ENCODE data around the gene WDR20.
"Not testable (repeated sequence)": the region's sequence is repeated elsewhere in the genome, so short reads cannot be mapped to it uniquely, and the experiment has no call there.

Gene WDR20

DNA sequence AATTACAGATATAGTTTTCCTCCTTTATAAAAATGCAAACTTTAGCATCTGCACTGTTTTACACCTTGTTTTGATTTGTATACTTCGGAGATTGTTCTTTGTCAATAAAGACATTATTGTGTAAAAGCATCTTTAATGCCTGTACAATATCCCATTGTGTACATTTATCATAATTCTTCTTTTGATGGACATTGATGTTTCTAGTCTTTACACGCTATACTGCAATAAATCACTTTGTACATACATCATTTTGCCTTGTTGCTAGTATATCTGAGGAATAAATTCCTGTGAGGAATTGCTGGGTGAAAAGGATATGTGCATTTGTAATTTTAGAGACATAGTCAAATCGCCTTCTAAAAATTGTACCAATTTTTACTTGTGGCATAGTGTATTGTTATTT lies 30.4 kb downstream of the WDR20 start:
- DNase-seq = no peak

- DNase-seq = no peak
Measured at GRCh38 chr14:102171173-102172020, 31.7 kb downstream of the WDR20 start.

- DNase-seq = not testable (repeated sequence)
Measured at GRCh38 chr14:102172021-102172272, 32.2 kb downstream of the WDR20 start.

GRCh38 chr14:102172721-102173120 lies 33.0 kb downstream of the WDR20 start:
- DNase-seq = not testable (repeated sequence)

GRCh38 chr14:102177161-102177560 lies 37.5 kb downstream of the WDR20 start:
- DNase-seq = no peak

DNA sequence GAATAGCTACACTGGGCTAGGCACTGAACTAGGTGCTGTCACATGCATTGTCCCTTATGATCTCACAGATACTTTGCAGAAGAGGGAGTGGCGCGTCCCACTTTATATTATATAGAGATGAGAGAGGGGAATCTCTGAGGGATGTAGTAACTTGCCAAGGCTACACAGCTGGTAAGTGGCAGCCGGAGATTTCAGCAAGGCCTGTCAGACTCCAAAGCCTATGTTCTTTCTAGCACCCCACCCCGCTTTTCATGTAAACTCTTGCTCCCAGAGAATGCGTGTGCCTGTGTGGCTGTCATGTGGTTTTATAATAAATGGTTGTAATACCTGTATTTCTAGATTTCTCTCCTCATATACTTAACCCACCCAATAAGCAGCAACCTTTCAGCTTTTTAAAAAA lies 39.1 kb downstream of the WDR20 start:
- DNase-seq = no peak

GRCh38 chr14:102180248-102180998 lies 40.7 kb downstream of the WDR20 start:
- DNase-seq = no peak

DNA sequence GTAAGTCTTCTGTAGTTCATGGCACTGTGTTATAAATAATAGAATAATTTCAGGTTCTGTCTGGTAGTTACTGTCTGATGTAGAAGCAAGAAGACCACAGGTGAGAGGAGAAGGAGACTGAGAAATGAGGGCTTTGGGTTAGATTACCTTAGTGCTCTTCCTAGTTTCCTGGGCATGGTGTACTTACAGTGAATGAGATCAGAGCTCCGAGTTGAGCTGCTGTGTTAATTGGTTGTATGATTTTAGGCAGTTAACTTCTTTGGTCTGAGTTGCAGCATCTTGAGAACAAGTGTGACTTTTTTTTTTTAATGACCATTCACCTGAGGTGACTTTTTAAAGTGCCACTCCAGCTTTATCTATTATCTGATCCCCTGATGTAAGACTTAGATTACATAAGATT lies 41.5 kb downstream of the WDR20 start:
- no peak for DNase-seq

DNA sequence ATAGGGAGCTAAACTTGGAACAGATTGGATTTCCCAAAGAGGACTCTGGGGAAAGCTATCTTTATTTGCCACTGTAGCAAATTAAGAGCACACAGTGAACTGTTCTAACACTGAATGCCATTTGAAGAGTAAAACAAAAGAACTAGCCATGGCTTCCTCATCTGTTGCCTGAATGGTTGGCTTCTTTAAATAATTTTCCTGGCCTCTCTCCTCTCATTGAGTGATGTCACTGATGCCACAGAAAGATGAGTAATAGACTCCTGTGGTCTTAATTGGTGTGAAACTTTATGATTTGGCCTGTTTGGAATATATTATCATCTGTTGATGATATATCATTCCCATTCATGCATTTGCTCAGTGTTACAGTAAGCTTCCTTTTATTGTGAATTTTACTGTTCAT lies 42.5 kb downstream of the WDR20 start:
- peak in 1 of 51 donors; percentile 44 for DNase-seq

DNA sequence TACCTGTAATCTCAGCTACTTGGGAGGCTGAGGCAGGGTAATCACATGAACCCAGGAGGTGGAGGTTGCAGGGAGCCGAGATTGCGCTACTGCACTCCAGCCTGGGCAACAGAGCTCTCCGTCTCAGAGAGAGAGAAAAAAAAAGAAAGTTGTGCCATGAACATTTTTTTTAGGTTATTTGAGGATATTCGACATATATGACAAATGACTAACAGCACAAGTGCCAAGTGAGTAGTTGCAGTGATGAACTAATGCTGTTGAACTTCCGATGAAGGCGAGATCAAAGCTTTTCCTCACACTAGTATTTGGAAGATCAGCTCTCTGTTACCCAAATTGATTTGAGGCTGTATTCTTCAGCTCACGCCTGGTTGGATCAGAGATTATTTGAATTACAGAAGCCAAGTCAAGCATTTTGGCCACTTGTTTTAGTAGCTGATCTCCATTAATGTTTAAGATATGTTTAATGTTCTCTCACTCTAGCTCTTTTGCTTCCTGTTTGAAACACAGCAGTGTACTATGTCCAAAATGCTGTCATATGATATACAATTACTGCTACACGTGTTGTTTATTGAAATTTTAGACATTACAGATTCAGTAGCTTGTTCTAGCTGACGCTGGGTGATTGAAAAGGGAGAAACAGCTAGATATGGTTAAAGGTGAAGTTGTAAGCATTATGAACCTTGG lies 43.4 kb downstream of the WDR20 start:
- no peak for DNase-seq

GRCh38 chr14:102183886-102184285 lies 44.2 kb downstream of the WDR20 start:
- DNase-seq = no peak

DNA sequence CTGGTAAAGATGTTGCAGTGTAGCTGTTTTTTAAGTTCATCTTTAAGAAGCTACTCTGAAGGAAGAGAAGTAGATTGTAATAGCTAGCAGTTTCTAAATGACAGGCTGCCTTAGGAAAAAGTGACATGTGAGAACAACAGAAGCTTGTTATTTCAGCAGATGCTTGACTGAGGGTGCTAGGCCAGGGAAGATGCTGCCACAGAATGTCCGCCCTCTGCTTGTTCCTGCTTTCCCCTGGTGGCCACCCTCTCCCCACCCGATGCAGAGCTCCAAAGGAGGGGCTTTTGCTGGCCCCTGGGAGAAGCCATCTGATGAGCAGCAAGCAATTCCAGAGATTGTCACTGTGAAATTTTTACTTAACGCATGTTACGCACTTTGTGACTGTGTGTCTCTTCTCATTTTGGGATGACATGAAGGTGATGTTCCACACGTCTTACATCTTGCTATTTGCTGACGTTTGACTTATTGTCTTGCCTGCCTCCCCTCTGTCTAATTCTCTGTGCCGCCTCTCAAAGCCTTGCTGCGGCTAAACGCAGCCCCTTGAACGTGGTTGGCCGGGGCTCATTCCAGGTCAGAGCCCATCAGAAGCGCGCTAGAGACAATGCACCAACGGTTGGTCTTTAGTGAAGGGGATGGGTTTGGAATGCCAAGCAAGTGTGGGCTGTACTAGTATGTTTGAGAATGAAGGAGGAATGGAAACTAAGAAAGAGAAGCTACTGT lies 44.8 kb downstream of the WDR20 start:
- DNase-seq = peak in 12 of 51 donors; percentile 32 to 89 (median 44)

DNA sequence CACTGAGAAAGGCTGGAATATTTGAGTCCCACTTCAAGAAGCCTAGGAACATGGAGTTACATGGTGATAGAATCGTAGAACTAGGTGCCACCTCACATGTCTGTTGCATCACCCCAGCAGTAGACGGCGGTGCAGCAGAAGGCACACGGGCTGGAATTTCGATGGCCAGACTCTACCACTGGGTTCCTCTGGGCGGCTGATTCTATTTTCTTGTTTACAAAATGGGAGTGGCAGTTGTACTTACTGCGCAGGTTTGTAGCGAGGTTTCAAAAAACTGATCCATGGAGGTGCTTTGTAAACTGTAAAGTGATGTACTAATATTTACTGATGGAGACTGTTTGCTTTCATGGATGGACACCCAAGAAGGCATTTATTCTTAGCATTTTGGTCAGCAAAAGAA lies 45.7 kb downstream of the WDR20 start:
- no peak for DNase-seq

DNA sequence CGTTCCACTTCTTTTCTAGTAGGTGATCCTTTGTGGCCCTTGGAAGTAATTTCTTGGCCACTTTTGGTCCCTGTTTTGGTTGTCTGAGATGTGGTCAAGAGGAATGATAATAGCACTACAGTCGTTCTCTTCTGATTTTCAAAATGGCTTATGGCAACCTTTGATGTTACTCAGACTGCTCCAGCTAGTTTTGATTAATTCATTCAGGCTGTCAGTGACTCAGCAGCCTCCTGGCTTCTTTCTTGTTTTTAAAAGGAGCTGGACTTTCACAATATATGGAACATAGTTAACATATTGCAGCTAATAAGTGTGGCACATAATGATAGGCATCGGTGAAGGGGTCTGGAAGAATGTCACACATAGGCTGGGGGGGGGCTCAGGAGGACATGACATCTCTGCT lies 47.3 kb downstream of the WDR20 start:
- no peak for DNase-seq

- peak in 4 of 51 donors; percentile 26 to 44 (median 33) for DNase-seq
Measured at GRCh38 chr14:102187568-102188001, 47.9 kb downstream of the WDR20 start.

- no peak for DNase-seq
Measured at GRCh38 chr14:102188187-102188586, 48.5 kb downstream of the WDR20 start.

DNA sequence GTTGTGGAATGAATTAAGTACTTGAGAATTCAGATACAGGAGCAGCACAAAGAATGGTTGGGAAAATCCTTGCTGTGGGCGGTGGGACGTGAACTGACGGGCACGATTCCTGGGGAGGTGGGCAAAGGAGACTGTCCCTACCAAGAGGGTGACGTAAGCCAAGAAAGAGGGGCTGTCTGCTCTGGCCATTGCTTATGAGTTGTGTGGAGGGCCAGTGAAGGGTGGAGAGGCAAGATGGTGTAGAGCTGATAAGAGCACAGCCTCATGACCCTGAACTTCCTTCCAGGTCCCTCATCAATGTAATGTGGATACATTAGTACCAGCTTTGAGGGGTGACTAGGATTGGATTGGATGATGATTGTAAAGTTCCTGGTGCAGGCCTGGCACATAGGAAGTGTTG lies 50.2 kb downstream of the WDR20 start:
- DNase-seq = no peak

GRCh38 chr14:102192840-102193502 lies 53.3 kb downstream of the WDR20 start:
- DNase-seq = peak in 21 of 51 donors; percentile 31 to 70 (median 53)

DNA sequence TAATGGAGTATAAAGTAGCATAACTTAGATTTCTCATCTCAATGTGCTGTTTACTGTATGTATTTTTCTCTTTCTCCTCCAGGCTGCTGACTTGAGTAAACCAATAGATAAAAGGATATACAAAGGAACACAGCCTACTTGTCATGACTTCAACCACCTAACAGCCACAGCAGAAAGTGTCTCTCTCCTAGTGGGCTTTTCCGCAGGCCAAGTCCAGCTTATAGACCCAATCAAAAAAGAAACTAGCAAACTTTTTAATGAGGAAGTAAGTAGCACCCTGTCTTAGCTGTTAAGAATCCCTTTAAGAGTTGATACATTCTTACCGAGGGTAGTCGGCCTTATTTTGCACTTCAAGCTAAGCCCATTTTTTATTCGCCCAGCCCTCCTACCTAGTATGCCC lies 55.2 kb downstream of the WDR20 start:
- DNase-seq = no peak

- peak in 1 of 51 donors; percentile 37 for DNase-seq
Measured at GRCh38 chr14:102195446-102195845, 55.7 kb downstream of the WDR20 start.

Measured in hypothalamus (tissue), 51 donors.